SK-N-SH (cell line): ENCODE data around the gene OSBPL5.

Experiments used
- CTCF ChIP-seq: fragments of 200-600 bp; sonication (generic); IDR thresholded peaks from 2 replicates; pipeline ENCODE4 v1.6.1; 2017; ENCODE audit warnings: antibody characterized with exemption, mild to moderate bottlenecking, moderate library complexity
- EZH2phosphoT487 ChIP-seq: fragments of 200-600 bp; sonication (generic); IDR thresholded peaks from 2 replicates; pipeline ENCODE4 v1.6.1; 2017; ENCODE audit warnings: low read depth, mixed run types, mild to moderate bottlenecking, antibody characterized with exemption, moderate library complexity, borderline replicate concordance
- FOSL2 ChIP-seq: IDR thresholded peaks from 2 replicates; pipeline ENCODE4 v1.4.0; 2012; ENCODE audit warnings: low read depth, mild to moderate bottlenecking, moderate library complexity, borderline replicate concordance
- FOXM1 ChIP-seq: IDR thresholded peaks from 2 replicates; pipeline ENCODE4 v1.4.0; 2012; ENCODE audit warnings: low read depth, mild to moderate bottlenecking
- PBX3 ChIP-seq: IDR thresholded peaks from 2 replicates; pipeline ENCODE4; 2012
- REST ChIP-seq: IDR thresholded peaks from 2 replicates; pipeline ENCODE4 v1.6.1; 2012; ENCODE audit warnings: mild to moderate bottlenecking, low read depth, low read length, moderate library complexity
- SMC3 ChIP-seq: IDR thresholded peaks from 2 replicates; pipeline ENCODE4 v1.6.1; 2012; ENCODE audit warnings: low read depth, low read length, improper control_type of control experiment

GRCh38 chr11:3165152-3165705 is at the start of gene OSBPL5:
- peak; percentile 24; the same call in 1 of the 2 replicates for TF ChIP-seq PBX3
- TF ChIP-seq CTCF, result no peak
- no peak for TF ChIP-seq FOXM1
- no peak for TF ChIP-seq REST
- no peak for TF ChIP-seq EZH2phosphoT487
- no peak for TF ChIP-seq FOSL2
- TF ChIP-seq SMC3, result no peak
